GM12878 (cell line): ENCODE results near the gene PRKCZ.

Experiments used
- EGR1 ChIP-seq, 2 experiments: IDR thresholded peaks; 1 replicate in 1 of 2; 2 replicates in 1 of 2; pipeline ENCODE4 v1.6.1; 2011 to 2012; ENCODE audit warnings: low read depth in 2 of 2, low read length in 2 of 2, borderline replicate concordance in 1 of 2, mild to moderate bottlenecking in 1 of 2, moderate library complexity in 1 of 2
- GABPA ChIP-seq: IDR thresholded peaks from 2 replicates; pipeline ENCODE4 v1.6.1; 2014; ENCODE audit warnings: antibody characterized with exemption, low read depth, mild to moderate bottlenecking, inconsistent platforms

GRCh38 chr1:2214541-2215241 is 164.5 kb downstream of the PRKCZ start:
- TF ChIP-seq GABPA (no peak), EGR1 (IDR thresholded peaks at IDR 0.05; ENCODE audit: borderline replicate concordance in 1 of 2, low read depth in 2 of 2, low read length in 2 of 2) (no peak)
